Activated CD4-positive, alpha-beta T cell treated with anti-CD3 and anti-CD28 coated beads for 1 hour (primary cell): ENCODE results near the gene HOXD4.

ENCODE experiments used
- DNase-seq: peaks from one replicate; pipeline ENCODE4 v3.0.0-alpha.2; 2020

Gene HOXD4

DNA sequence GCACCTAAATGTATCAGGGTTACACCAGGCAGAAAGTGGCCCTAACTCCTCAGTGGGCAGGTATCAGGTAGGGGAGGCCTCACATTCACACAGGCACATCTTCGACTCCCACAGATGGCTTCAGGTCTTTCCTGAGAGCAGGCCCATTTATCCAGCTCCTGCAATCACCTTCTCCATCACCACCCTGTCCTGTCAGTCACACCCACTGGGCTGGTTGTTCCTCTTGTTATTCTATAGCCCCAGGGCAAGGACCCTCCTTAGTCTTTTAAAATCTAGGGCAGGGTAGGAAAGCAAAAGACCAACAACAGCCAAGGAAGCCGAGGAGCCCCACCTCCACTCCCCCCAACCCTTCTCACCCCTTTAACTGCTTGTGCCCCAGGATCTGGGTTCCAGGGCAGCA lies 9.1 kb upstream of the HOXD4 start:
- no peak for DNase-seq

DNA sequence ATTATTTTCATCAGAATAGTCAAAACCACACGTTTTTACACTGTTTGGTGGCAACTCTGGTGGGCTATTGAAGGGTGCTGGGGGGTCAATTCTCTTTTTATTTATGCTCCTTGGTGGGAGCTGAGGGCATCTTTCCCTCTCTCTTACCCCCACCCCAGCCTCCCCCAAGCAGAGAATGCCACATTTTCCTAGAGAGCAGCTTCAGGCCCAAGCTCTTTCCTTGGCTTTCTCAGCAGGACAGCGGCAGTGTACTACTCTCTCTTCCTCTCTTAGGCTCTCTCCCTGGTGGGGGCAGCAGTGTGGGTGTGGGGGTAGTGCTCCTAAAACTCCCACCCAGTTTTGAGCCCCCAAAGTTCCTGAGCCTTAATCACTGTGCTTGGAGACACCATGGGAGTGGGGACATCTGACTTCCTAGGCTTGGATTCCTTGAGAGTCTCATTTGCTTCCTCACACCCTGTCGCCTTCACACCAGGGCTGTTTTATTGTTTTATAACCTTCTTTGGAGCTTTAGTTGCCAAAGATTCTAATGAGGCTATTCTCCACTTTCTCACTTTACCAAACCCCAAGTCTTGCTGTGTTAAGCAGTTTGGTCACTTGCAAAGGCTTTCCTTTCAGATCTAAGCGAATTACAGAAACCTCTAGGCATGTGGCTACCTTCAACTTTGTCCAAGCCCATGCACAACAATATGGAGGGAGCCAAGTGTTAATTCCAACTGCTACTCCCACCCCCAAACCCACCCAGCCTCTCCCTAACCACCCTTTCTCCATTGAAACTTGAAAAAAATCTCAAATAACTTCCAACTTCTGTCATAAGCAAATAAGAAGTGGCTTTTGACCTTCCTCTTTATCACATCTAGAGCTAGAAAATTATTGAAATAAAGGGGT lies 6.0 kb upstream of the HOXD4 start:
- DNase-seq = no peak

DNA sequence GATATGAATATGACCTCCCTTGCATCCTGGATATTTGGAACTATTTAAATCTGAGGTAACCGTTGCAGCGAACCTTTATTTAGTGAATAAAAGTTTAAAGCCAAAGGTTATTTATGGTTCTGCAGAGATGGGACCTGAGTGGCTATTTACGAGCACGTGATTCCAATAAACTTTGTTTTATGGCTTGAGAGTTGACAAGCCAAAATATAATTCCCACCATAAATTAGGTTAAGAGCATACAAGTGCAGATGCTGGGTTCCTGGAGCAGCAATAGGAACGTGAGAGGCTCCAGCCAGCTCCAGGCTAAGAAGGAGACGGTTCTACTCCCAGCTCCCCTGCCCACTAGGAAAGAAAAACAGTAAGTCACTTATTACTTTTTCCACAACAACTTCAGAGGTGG lies 5.2 kb upstream of the HOXD4 start:
- no peak for DNase-seq

DNA sequence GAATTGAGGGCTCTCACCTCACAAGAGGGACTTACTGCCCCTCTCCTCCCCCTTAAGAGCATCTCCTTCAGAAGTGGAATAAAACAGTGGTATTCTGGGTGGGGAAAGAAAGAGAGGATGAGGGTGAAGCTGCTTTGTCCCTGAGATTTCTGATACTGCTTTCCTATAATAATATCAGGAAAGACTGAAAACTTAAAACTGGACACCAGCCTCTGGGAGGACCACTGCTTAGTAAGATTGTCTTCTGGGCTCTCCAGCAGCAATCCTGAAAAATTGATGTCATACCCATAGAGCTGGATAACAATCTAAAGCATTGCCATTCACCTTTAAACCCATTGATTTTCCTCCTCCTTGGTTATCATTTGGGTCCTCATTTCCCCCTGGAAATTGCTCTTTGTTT lies 4.7 kb upstream of the HOXD4 start:
- no peak for DNase-seq

DNA sequence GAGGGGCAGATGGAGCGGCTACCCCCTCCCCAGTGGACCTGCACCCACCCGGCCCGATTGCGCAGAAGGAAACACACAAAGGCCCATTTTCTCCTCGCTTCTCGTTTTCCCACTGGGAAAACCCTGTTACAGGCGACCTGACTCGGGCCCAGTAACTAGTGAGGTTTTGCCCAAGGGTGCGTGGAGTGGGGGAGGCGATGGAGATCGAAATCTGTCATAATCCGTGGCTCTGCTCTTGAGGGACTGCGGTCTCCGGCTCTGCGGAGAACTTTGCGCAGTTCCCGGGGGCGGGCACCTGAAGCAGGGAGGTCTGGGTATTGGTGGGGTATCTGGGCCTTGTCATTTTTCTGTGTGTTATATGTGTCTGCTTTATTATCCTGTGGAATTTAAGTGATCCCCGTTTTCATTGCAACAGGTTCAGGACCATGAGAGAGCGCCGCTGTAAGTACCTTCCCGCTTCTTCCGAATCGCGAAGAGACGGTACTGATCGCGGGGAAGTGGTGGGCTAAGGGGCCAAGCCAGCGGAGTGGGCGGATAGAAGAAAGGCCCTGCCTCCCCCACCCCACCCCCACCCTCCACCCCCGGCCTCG lies 4.0 kb upstream of the HOXD4 start:
- DNase-seq = no peak

DNA sequence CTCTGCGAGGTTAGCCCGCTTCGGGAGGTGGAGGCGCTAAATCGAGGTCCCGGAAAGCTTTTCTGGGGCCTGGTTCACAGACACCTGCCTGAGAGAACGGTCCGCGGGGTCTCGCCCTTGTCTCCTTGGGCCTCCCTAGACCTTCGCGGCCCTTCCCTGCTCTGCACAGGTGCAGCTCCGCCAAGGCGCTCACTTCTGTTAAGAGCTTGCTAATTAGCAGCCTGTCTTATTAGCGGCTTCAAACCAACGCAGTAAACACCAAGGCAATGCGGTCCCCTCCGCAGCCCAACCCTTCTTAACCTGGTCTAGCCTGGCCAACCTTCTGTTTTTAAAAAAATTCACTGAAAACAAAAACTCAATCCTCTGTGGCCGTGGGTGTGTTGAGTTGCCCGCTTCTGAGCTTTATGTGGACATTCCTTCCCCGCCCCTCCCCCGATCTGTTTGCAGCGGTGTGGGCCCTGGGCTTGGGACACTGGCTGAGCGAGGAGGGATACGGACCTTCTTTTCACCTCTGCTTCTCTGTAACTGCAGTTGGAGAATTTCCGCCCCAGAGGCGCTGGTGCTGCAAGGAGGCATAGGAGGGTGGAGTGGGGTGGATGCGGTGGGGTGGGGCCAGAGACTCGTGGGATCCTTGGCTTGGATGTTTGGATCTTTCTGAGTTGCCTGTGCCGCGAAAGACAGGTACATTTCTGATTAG lies 3.4 kb upstream of the HOXD4 start:
- no peak for DNase-seq

DNA sequence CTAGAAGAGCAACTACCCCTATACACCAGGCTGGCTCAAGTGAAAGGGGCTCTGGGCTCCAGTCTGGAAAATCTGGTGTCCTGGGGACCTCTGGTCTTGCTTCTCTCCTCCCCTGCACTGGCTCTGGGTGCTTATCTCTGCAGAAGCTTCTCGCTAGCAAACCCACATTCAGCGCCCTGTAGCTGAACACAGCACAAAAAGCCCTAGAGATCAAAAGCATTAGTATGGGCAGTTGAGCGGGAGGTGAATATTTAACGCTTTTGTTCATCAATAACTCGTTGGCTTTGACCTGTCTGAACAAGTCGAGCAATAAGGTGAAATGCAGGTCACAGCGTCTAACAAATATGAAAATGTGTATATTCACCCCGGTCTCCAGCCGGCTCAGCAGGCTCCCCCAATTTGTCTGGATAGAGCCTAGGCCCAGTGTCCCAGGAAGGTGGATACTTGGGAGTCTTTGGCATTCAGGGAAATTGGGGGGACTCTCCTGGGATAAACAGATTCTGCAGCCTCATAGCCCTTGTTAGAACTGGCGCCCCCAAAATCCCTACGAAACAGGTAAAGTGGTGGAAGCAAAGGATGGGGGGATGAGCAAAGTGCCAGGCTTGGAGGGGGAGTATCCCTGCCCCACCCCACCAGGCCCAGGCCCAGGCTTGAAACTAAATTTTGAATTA lies 2.5 kb upstream of the HOXD4 start:
- DNase-seq = no peak

DNA sequence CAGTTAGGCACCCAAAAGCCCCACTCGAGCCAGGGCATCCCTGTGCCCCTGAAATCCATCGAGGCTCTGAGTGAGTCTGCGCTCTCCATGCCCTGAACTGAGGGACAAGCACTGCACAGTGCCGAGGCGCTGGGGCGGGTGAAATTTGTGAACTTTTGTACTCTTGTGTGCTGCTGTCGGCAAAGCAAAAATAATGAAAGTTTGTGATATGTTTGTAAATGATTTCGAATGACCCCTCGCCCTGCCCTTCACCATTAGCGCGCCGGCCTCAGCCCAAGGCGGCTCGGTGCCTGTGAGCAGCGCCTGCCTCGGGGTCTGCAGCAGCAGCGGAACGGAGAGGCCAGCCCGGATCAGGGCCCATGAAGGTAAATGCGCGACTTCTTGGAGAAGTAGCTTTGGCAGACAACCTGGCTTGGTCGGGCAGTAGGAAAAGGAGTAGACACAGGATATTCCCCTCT lies 1.8 kb upstream of the HOXD4 start:
- DNase-seq = no peak

DNA sequence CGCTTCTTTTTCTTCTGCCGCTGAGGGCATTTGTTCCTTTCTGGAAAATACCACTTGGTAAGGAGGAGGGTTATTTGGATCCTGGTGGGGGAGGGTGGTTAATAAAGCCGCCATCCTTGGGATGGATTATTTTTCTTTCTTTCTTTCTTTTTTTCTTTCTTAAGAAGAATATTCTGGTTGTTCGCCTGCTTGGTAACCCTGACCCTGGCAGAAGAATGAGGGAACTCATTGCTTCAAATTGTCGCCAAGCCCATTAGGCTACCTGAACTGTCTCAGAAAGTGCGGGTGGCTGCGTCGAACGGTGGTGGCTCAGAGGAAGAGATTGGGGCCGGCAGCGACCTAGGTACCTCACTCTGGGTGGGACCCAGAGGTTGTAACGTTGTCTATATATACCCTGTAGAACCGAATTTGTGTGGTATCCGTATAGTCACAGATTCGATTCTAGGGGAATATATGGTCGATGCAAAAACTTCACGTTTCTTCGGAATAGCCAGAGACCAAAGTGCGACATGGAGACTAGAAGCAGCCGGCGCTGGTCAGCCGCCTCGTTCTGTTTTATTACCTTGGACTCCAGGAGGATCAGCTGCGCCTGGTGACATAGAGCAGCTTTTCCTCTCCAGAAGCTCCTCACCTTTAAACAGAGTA lies 1.3 kb upstream of the HOXD4 start:
- no peak for DNase-seq

DNA sequence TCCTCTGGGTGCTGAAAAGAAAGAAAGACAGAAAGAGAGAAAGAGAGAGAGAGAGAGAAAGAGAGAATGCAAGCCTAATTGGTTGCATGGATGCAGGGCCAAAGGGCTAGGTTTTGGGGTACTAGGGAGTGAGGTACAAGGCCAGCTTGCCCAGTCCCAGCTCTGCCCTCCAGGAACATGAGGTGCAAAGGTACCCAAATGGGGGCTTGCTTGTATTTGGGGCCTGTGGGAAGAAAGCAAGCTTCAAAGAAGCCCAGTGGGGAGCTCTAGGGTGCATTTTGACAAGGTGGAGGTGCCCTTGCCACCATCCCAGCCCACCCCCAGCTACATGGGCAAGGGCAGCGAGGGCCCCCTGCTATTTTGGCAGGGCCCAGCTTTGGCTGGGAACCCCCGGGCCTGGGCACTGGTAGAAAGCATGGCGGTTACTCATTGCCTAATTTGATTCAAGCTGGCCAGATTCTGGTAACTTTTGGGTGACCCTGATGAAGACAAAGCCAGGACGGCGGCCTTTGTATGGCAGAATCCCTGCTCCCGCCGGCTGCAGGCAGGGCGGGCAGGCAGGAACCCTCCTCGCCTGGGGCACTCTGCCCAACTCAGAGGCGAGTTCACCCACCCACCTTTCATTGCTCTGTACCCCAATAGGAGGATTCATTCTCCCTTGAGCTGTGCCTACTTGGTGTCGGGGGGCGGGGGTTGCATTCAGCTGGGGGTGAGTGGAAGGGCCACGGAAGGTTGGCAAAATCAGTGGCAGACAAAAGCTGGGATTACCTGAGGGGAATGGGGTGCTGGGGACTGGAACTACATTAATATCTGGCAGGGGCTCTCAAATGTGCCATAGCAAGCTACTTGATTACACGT lies 537 bp upstream of the HOXD4 start:
- DNase-seq = no peak

DNA sequence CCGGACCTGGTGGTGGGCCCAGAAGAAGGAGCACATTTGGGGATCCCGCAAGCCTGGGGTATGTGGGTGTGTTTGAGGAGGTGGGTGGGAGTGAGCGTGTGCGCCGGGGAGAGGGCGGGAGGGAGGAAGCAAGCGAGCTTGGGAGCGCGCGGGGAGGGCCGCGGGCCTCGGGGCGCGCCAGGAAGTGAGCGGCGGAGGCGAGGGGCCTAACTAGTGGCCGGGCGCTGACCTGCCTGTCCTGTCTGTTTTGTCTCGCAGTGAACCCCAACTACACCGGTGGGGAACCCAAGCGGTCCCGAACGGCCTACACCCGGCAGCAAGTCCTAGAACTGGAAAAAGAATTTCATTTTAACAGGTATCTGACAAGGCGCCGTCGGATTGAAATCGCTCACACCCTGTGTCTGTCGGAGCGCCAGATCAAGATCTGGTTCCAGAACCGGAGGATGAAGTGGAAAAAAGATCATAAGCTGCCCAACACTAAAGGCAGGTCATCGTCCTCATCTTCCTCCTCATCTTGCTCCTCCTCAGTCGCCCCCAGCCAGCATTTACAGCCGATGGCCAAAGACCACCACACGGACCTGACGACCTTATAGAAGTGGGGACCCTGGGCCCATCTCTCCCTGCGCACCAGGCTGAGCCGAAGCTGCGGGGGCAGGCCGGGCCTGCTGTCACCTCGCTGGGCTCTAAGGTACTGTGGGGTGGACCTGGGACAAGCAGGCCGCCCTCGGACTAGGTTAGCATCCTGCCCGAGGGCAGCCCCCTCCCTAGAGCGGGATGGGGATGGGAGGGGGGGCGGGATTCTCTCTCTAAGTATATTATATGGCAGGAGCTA lies 1.2 kb downstream of the HOXD4 start:
- DNase-seq = no peak

DNA sequence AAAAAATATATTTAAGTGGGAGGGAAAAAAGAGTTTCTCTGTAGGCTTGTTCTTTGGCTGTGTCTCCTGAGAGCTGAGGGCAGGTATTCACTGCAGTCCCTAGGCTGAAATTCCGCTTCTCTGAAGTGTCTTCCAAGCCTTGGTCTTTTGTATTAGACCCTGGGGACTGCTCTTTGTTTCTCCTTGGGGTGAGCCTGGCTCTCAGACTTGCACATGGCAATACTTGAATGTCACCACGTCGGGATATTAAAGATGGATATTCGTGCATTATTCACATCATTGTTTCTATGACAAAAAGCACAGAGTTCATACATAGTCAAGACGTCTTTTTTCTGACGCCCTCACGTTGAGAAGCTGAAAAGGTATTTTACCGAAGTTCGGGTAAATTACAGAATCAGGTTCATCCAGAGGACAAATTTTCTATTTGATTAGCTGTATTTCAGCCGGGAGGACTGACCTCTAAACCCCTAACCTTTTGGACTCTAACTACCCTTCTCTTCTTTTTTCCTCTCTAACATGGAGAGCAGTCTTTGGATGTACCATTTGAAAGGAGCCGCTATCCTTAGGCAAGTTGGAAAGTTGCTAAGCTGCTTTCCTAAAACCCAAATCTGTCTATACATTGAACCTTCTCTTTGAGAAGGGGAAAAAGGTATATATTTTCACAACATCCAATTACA lies 3.4 kb downstream of the HOXD4 start:
- no peak for DNase-seq

DNA sequence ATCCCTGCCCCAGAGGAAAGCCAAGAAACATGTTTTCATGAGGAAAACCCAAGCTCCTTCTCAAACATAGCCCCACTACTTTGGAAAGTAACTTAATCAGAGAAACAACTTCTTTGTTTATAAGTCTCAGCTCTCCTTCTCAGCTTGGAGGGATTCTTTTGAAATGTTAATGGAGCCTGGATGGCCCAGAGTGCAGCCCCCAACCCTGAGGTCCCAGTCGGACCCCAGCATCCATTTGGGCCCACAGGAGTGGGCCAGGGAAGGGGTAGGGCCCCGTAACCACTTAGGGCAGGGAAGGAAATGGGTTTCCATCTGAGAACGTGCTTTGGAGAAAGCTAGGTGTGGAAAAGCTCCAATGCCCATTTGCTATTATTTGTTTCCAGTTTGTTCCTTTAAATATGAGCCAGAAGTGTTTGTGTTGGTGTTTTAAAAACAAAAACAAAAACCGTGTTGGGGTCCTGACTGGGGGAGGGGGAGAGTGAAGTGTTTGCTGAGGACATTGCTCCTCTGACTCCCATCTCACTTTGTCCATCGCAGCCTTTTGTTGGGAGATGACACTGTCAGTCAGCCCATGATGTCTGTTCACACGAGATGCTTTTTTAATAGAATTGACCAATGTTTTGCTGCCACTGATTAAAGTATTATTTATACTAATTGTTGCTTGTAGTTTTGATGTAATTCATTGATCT lies 4.2 kb downstream of the HOXD4 start:
- no peak for DNase-seq

DNA sequence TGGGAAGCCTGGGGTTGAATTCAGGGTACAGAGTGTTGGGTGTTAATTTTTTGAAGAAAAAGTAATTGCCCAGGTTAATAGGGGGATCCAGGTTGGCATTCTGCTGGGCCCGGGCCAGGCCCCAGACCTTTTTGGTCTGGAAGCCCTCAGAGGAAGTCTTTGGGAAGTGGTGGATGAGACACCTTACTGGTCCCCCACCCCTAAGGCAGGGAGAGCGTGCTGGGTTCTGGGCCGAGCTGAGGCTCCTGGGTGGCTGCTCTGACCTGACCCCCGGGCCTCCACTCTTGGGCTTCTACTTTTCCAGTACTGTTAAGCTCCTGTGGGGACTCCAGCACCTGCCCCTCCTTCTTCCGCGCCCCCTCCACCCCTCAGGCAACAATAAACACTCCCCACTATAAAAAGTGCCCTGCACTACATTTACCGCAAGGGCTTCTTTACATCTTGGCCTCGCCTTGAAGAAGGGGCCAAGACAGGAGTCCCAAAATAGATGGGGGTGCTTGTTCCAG lies 5.0 kb downstream of the HOXD4 start:
- no peak for DNase-seq

DNA sequence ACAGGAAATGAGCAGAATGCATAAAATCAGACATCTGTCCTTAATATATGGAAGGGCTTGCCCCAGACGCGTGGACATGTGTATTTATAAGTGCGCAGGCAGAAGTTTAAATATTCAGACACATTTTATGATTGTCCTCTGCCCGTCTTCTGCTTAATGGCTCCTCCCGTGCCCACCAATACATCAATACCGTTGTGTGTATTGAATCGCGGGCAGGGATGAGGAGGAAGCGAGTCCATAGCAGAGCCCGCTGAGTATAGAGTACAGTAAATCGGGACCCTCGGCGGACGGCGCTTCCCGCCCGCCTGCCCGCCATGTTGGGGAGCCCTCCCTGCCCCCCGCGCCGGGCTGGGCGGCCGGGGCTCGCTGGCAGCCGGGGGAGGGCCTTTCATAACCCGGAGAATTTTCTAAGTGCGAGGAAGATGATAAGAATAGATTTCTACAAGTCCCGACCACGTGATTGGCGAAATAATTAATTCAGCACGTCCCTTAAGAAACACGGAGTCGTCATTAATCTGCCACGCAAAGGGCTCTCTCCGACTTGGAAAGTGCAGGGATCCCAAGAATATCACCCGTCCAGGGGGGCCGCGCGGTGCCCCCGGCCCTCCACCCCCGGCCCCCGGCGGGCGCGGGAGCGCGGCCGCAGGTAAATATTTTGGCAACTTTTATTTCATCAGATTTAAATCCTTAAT lies 5.6 kb downstream of the HOXD4 start, which contains the start of gene HOXD3:
HOXD3 (plus strand) TSS at position 501 of the 692 bp plus-strand sequence. CDS start 11,808 bp downstream, outside the sequence.
- no peak for DNase-seq

DNA sequence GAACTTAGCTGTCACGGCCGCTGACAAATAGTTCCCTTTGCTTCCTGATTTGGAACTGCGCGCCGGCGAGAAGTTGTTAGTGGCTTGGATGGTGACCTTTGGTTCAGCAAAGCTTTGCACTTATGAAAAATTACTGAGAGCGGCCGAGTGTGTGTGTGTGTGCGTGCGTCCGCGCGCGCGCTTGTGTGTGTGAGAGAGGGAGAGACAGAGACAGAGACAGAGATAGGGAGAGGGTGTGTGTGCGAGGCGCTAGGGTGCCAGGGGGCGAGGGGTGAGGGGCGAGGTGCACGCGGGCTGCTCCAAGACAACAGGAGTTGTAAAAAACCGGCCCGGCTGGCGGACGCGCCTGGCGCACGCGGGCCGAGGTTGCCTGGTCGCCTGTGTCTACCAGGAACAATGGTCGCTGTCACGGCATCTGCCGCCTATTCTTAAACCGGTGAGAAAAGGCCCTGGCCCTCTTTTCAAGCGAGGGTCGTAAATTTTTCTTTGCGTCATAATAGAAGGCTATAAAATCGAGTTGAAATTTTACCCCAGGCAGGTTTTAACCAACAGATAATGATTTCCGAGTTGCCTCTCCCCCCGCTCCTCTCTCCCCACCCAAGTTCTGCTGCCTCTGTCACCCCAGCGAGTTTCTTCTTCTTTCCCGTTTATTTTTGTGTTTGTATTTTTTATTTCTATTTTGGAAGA lies 6.3 kb downstream of the HOXD4 start:
- DNase-seq = no peak

DNA sequence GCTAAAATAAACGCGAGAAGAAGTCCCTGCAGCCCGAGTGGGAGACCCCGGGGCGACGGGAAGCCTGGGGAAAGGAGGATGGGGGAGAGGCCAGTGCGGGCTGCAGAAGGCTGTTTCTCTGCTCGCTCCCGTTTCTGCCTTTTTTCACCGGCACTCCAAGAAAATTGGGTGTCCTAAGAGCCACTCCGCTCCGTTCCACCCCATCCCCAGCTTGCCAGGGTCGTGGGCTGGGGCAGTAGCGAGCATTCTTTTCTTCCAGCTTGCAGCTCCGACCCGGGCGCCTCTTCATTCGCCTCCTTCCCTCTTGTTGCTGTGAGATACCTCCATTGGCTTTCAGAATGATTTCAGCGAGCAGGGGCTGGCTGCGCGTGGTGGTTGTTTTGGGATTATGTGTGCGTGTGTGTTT lies 6.8 kb downstream of the HOXD4 start:
- DNase-seq = no peak
